Gastroesophageal sphincter (tissue), 4 donors: Measurements from ENCODE around the gene HS2ST1. TPM values are rescaled to one million over a fixed set of nuclear protein-coding genes. Genes with fewer than 3 reads are reported as not detected.

Experiments used
- ATAC-seq: fragments of 150-250 bp; one replicate; pipeline ENCODE4 v1.9.1; 2016; ENCODE audit warnings: mild to moderate bottlenecking, moderate library complexity
- H3K27ac ChIP-seq, 4 donors: fragments of 200-600 bp; sonication (generic) in 3 of 4; 1 replicate in 3 of 4; 2 replicates in 1 of 4; pipeline ENCODE4 v1.5.1; 2016 to 2019
- H3K27me3 ChIP-seq: fragments of 200-600 bp; sonication (generic); one replicate; pipeline ENCODE4 v1.5.1; 2019
- H3K36me3 ChIP-seq, 2 donors: fragments of 200-600 bp; sonication (generic); one replicate each; pipeline ENCODE4 v1.5.1; 2019; ENCODE audit warnings: control low read depth in 1 of 2
- H3K4me1 ChIP-seq, 3 donors: fragments of 200-600 bp; sonication (generic); 1 replicate in 2 of 3; 2 replicates in 1 of 3; pipeline ENCODE4 v1.5.1; 2016 to 2019; ENCODE audit warnings: control low read depth in 2 of 3
- H3K4me3 ChIP-seq, 2 donors: fragments of 200-600 bp; sonication (generic); one replicate each; pipeline ENCODE4 v1.5.1; 2019; ENCODE audit warnings: mild to moderate bottlenecking in 1 of 2, moderate library complexity in 1 of 2
- H3K9me3 ChIP-seq, 3 donors: fragments of 200-600 bp; sonication (generic); one replicate each; pipeline ENCODE4 v1.5.1; 2017 to 2019; ENCODE audit warnings: control low read depth in 2 of 3
- EP300 ChIP-seq: sonication (generic); formaldehyde crosslinking; IDR thresholded peaks from one replicate; pipeline ENCODE4 v1.6.1; 2017; ENCODE audit warnings: antibody characterized with exemption, mild to moderate bottlenecking
- POLR2A ChIP-seq, 2 donors: fragments of 450-650 bp; IDR thresholded peaks; one replicate each; pipeline ENCODE4 v1.6.1; 2017; ENCODE audit warnings: antibody characterized with exemption in 2 of 2, mild to moderate bottlenecking in 2 of 2, moderate library complexity in 1 of 2
- POLR2AphosphoS5 ChIP-seq: sonication (generic); formaldehyde crosslinking; IDR thresholded peaks from one replicate; pipeline ENCODE4 v1.6.1; 2017; ENCODE audit warnings: antibody characterized with exemption
- WGBS, 2 donors: methylation state at CpG; one replicate each; pipeline ENCODE4 v1.1.5; 2018; ENCODE audit warnings: low coverage in 1 of 2; 5-methylcytosine and 5-hydroxymethylcytosine counted together
- total RNA-seq, 4 donors: library from RNA; depleted of rRNA; stranded (reverse); fragments of >200 nt; gene quantifications; one replicate each; pipeline ENCODE4 v1.1.0, GENCODE V29; 2016
- TF ChIP-seq, protein P1 (sequence below), 4 experiments: fragments of 200-600 bp in 2 of 4; fragments of 450-650 bp in 2 of 4; sonication (generic) in 1 of 4; IDR thresholded peaks; one replicate each; pipeline ENCODE4 v1.5.1; 2017 to 2019; ENCODE audit warnings: antibody characterized with exemption in 4 of 4, mild to moderate bottlenecking in 2 of 4, moderate library complexity in 2 of 4

The HS2ST1 gene
- total RNA-seq, 4 donors from 2014 or later = 10.3 to 17.0 (median 11.7) TPM

DNA sequence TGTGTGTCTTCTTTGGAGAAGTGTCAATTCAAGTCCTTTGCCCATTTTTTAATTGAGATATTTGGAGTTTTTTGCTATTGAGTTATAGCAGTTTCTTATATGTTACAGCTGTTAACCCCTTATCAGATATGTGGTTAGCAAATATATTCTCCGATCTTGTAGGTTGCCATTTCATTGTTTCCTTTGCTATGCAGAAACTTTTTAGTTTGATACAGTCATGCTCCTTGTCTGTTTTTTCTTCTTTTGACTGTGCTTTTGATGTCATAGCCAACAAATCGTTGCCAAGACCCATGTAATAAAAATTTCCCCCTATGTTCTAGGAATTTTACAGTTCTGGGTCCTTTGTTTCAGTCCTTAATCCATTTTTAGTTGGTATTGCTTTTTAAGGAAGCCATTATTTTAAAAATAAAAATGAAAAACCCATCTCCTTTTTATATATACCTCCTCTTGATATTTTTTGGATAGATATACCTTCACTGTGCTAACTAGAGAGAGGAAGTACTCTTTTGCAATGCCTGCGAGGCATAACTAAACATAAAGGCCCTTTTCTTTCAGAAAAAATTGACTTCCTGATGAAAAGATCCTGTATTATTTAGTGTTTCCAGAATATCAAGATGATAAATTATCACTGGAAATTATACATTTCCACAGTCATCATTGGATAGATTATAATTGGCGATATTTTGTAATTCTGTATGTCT is 127.8 kb downstream of the HS2ST1 start:
- Histone ChIP-seq H3K27ac (no peak overlapping the region), H3K27me3 (no peaks in the 10 kb centered on the region), H3K4me3 (no peak overlapping the region), H3K9me3 (no peaks in the 10 kb centered on the region), H3K4me1 (no peaks in the 10 kb centered on the region), H3K36me3 (no peaks in the 10 kb centered on the region)
- TF ChIP-seq, protein P1, sequence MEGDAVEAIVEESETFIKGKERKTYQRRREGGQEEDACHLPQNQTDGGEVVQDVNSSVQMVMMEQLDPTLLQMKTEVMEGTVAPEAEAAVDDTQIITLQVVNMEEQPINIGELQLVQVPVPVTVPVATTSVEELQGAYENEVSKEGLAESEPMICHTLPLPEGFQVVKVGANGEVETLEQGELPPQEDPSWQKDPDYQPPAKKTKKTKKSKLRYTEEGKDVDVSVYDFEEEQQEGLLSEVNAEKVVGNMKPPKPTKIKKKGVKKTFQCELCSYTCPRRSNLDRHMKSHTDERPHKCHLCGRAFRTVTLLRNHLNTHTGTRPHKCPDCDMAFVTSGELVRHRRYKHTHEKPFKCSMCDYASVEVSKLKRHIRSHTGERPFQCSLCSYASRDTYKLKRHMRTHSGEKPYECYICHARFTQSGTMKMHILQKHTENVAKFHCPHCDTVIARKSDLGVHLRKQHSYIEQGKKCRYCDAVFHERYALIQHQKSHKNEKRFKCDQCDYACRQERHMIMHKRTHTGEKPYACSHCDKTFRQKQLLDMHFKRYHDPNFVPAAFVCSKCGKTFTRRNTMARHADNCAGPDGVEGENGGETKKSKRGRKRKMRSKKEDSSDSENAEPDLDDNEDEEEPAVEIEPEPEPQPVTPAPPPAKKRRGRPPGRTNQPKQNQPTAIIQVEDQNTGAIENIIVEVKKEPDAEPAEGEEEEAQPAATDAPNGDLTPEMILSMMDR (IDR thresholded peaks at IDR 0.05) = no peak
- no peak for TF ChIP-seq POLR2AphosphoS5
- TF ChIP-seq POLR2A (IDR thresholded peaks at IDR 0.05) = no peak
- WGBS, 2 donors = 82 to 100% methylated on average over 4 of the region's 4 CpGs
- ATAC-seq = no peak

DNA sequence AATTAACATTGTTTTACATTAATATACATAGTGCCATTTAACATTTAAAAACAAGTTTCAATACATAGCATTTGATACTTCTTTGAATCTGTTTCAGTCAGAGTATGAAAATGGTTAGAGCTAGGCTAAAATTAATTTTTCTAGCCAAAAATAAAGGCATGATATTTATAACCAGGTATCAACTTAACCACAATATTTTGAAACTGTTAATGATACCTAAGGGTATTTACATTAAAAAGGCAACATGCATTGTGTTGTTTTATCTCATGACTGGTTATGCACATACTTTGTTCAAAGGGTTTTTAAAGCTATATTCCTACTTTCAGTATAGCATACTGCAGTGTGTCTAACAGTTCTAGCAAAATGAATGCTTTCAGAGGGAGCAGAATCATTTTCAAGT is 130.0 kb downstream of the HS2ST1 start:
- Histone ChIP-seq H3K27ac (no peak overlapping the region), H3K4me3 (no peak overlapping the region), H3K36me3 (no peaks in the 10 kb centered on the region), H3K9me3 (peaks cover 0 to 7% (median 0%) of the 10 kb centered on the region in 3 donors), H3K4me1 (no peaks in the 10 kb centered on the region), H3K27me3 (no peaks in the 10 kb centered on the region)
- ATAC-seq = no peak
- TF ChIP-seq, protein P1 (IDR thresholded peaks at IDR 0.05) = no peak
- TF ChIP-seq POLR2A (IDR thresholded peaks at IDR 0.05) (no peak), POLR2AphosphoS5 (no peak), EP300 (no peak)

DNA sequence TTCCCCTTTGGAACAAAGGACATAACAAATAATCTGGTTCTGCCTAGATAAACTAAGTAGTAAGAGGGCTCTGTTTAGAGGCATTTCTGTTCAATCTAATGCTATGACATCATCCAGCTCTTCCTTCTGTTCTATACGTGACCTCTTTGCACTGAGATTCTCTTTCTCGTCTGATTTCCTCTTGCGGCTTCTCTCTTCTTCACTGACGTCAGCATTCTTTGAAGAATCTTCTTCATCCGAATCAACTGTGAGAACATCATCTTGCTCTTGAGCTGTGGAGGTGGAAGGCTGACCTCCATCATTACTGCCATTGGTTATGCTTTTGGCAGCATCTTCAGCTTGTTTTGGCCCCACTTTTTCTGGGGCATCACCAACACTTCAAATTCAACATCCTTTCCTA is 130.4 kb downstream of the HS2ST1 start:
- H3K9me3 ChIP-seq = peaks cover 0 to 7% (median 0%) of the 10 kb centered on the region in 3 donors
- H3K4me3 ChIP-seq = no peak overlapping the region
- no peak for ATAC-seq
- no peaks in the 10 kb centered on the region for H3K4me1 ChIP-seq
- no peaks in the 10 kb centered on the region for H3K36me3 ChIP-seq
- H3K27me3 ChIP-seq = no peaks in the 10 kb centered on the region
- no peak overlapping the region for H3K27ac ChIP-seq
- TF ChIP-seq, protein P1 (IDR thresholded peaks at IDR 0.05) = no peak
- TF ChIP-seq EP300 = no peak
- TF ChIP-seq POLR2AphosphoS5 = no peak
- no peak for TF ChIP-seq POLR2A (IDR thresholded peaks at IDR 0.05)
- WGBS, 2 donors = 66 to 71% methylated on average over 3 to 5 of the region's 5 CpGs

DNA sequence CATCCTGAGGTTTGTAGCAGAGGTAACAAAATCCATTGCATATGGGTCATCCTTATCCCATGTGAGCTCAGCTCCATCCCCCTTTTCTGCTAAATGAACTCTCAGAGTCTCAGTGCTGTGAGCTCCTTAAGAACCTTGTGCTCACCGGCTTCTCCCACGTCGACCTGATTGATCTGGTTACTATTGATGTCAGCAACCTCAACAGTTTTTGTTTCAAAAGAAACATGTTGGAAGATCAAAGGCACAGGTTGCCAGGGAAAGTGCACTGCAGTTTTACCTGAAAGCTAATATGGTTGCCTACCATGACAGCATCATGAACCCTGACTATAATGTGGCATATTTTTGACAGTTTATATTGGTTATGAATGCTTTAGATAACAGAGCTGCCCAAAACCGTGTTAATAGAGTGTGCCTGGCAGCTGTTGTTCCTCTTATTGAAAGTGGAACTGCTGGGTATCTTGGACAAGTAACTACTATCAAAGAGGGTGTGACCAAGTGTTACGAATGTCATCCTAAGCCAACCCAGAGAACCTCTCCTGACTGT is 131.4 kb downstream of the HS2ST1 start:
- no peaks in the 10 kb centered on the region for H3K4me1 ChIP-seq
- no peaks in the 10 kb centered on the region for H3K36me3 ChIP-seq
- H3K27me3 ChIP-seq = no peaks in the 10 kb centered on the region
- H3K4me3 ChIP-seq = no peak overlapping the region
- no peak overlapping the region for H3K27ac ChIP-seq
- no peak for TF ChIP-seq POLR2A (IDR thresholded peaks at IDR 0.05)
- TF ChIP-seq EP300 = no peak
- no peak for TF ChIP-seq POLR2AphosphoS5
- TF ChIP-seq, protein P1 (IDR thresholded peaks at IDR 0.05) = no peak
- 67 to 84% methylated on average over 3 to 4 of the region's 5 CpGs for WGBS, 2 donors
- peaks cover 0 to 7% (median 0%) of the 10 kb centered on the region in 3 donors for H3K9me3 ChIP-seq
- no peak for ATAC-seq

DNA sequence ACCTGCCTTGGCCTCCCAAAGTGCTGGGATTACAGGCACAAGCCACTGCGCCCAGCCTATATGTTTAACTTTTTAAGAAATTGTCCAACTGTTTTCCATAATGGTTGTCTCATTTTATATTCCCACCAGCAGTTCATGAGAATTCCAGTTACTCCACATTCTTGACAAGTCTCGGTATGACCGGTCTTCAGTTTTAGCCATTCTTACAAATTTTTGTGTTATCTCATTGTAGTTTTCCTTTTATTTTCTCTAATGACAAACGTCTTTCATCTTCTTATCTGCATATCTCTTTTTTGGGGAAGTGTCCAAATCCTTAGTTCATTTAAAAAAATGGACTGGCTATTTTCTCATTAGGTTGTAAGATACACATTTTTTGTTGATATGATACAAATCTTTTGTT is 132.5 kb downstream of the HS2ST1 start:
- no peak for TF ChIP-seq EP300
- TF ChIP-seq, protein P1 (IDR thresholded peaks at IDR 0.05) = no peak
- TF ChIP-seq POLR2AphosphoS5 = no peak
- TF ChIP-seq POLR2A (IDR thresholded peaks at IDR 0.05) = no peak
- no peaks in the 10 kb centered on the region for H3K36me3 ChIP-seq
- ATAC-seq = no peak
- no peak overlapping the region for H3K4me3 ChIP-seq
- H3K27me3 ChIP-seq = no peaks in the 10 kb centered on the region
- 69 to 71% methylated on average over 4 of the region's 4 CpGs for WGBS, 2 donors
- no peaks in the 10 kb centered on the region for H3K4me1 ChIP-seq
- H3K9me3 ChIP-seq = peaks cover 0 to 7% (median 0%) of the 10 kb centered on the region in 3 donors
- H3K27ac ChIP-seq = no peak overlapping the region
